Measurements from ENCODE around the gene RALGPS1.
A peak's percentile ranks its signal among the peaks of the same experiment; 100 is the strongest.

RALGPS1 gene

GRCh38 chr9:127241354-127241753 lies 326.8 kb downstream of the RALGPS1 start:
- DNase-seq (ENCODE audit: low spot score) = no peak
- FAIRE-seq = no peak

- FAIRE-seq = peak; percentile 77
- DNase-seq (ENCODE audit: low spot score) = peak; percentile 84
Observed at GRCh38 chr9:127244609-127245601, 330.3 kb downstream of the RALGPS1 start.

GRCh38 chr9:127245637-127246164 lies 331.1 kb downstream of the RALGPS1 start:
- FAIRE-seq (no peak), DNase-seq (ENCODE audit: low spot score) (no peak)

GRCh38 chr9:127248241-127248640 lies 333.7 kb downstream of the RALGPS1 start:
- DNase-seq (ENCODE audit: low spot score) (no peak), FAIRE-seq (no peak)

- no peak for FAIRE-seq
- no peak for DNase-seq (ENCODE audit: low spot score)
Observed at GRCh38 chr9:127249877-127250276, 335.3 kb downstream of the RALGPS1 start.

- FAIRE-seq (no peak), DNase-seq (ENCODE audit: low spot score) (no peak)
Observed at GRCh38 chr9:127250896-127251391, 336.4 kb downstream of the RALGPS1 start.

- no peak for DNase-seq (ENCODE audit: low spot score)
- FAIRE-seq = no peak
Observed at GRCh38 chr9:127252410-127253318, 338.1 kb downstream of the RALGPS1 start.

GRCh38 chr9:127253446-127253845 lies 338.9 kb downstream of the RALGPS1 start:
- FAIRE-seq = no peak

GRCh38 chr9:127255692-127256091 lies 341.1 kb downstream of the RALGPS1 start:
- DNase-seq (ENCODE audit: low spot score) (no peak), FAIRE-seq (no peak)

More at GRCh38 chr9:127253446-127253845, 338.9 kb downstream of the RALGPS1 start:
- DNase-seq (ENCODE audit: low spot score) = no peak

GRCh38 chr9:127256324-127256723 lies 341.7 kb downstream of the RALGPS1 start:
- DNase-seq (ENCODE audit: low spot score) = no peak
- FAIRE-seq = no peak

- DNase-seq (ENCODE audit: low spot score) = no peak
- FAIRE-seq = no peak
Observed at GRCh38 chr9:127258606-127259471, 344.3 kb downstream of the RALGPS1 start.

- FAIRE-seq = no peak
Observed at GRCh38 chr9:127262602-127263001, 348.0 kb downstream of the RALGPS1 start.

GRCh38 chr9:127263237-127263636 lies 348.7 kb downstream of the RALGPS1 start:
- FAIRE-seq (no peak), DNase-seq (ENCODE audit: low spot score) (no peak)

More at GRCh38 chr9:127262602-127263001, 348.0 kb downstream of the RALGPS1 start:
- DNase-seq (ENCODE audit: low spot score) = no peak

GRCh38 chr9:127263664-127264063 lies 349.1 kb downstream of the RALGPS1 start:
- no peak for DNase-seq (ENCODE audit: low spot score)
- FAIRE-seq = no peak

GRCh38 chr9:127264462-127265219 lies 350.1 kb downstream of the RALGPS1 start, which contains the start of gene GARNL3:
GARNL3 (plus strand) TSS chr9:127264774; CDS start chr9:127264878, 104 bp downstream.
- FAIRE-seq (no peak), DNase-seq (ENCODE audit: low spot score) (no peak)

GRCh38 chr9:127267793-127268525 lies 353.4 kb downstream of the RALGPS1 start:
- DNase-seq (ENCODE audit: low spot score) = no peak
- no peak for FAIRE-seq

GRCh38 chr9:127269449-127269848 lies 354.9 kb downstream of the RALGPS1 start:
- DNase-seq (ENCODE audit: low spot score) (no peak), FAIRE-seq (no peak)

Measured in RCC 7860 (cell line).